Adrenal gland (tissue), 5 donors: ENCODE measurements around the gene SYNPO.
A peak's percentile ranks its signal among the peaks of the same experiment; 100 is the strongest.

ENCODE experiments used
- POLR2A ChIP-seq, 2 donors: fragments of 450-650 bp; IDR thresholded peaks; one replicate each; pipeline ENCODE4 v1.6.1; 2017; ENCODE audit warnings: antibody characterized with exemption in 2 of 2, mild to moderate bottlenecking in 2 of 2, moderate library complexity in 1 of 2
- TF ChIP-seq, protein P1 (sequence below), 6 experiments: fragments of 450-650 bp in 4 of 6; fragments of 200-600 bp in 2 of 6; sonication (generic) in 1 of 6; IDR thresholded peaks; 1 replicate in 5 of 6; 2 replicates in 1 of 6; pipeline versions ENCODE4 v1.5.1 to v1.8.0; 2016 to 2021; ENCODE audit warnings: antibody characterized with exemption in 6 of 6, mild to moderate bottlenecking in 2 of 6, moderate library complexity in 1 of 6
- donor health status: DM: no; HTN: no; CAD: no.

DNA sequence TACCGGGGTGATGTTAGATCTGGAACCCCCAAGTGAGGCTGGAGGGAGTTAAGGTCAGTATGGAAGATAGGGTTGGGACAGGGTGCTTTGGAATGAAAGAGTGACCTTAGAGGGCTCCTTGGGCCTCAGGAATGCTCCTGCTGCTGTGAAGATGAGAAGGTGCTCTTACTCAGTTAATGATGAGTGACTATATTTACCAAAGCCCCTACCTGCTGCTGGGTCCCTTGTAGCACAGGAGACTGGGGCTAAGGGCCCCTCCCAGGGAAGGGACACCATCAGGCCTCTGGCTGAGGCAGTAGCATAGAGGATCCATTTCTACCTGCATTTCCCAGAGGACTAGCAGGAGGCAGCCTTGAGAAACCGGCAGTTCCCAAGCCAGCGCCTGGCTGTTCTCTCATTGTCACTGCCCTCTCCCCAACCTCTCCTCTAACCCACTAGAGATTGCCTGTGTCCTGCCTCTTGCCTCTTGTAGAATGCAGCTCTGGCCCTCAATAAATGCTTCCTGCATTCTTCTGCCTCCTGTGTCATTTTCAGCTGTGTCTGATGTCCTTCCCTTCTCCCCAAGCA is 18.3 kb downstream of the SYNPO start:
- TF ChIP-seq, protein P1, sequence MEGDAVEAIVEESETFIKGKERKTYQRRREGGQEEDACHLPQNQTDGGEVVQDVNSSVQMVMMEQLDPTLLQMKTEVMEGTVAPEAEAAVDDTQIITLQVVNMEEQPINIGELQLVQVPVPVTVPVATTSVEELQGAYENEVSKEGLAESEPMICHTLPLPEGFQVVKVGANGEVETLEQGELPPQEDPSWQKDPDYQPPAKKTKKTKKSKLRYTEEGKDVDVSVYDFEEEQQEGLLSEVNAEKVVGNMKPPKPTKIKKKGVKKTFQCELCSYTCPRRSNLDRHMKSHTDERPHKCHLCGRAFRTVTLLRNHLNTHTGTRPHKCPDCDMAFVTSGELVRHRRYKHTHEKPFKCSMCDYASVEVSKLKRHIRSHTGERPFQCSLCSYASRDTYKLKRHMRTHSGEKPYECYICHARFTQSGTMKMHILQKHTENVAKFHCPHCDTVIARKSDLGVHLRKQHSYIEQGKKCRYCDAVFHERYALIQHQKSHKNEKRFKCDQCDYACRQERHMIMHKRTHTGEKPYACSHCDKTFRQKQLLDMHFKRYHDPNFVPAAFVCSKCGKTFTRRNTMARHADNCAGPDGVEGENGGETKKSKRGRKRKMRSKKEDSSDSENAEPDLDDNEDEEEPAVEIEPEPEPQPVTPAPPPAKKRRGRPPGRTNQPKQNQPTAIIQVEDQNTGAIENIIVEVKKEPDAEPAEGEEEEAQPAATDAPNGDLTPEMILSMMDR (IDR thresholded peaks at IDR 0.05): no peak
- TF ChIP-seq POLR2A (IDR thresholded peaks at IDR 0.05): peak in 1 of 2 donors; percentile 7
